ENCODE results near the gene MIR17HG.
"Not testable (repeated sequence)": the region's sequence is repeated elsewhere in the genome, so short reads cannot be mapped to it uniquely, and the experiment has no call there.

MIR17HG gene

GRCh38 chr13:91347202-91347995, at the start of gene MIR17HG:
MIR17HG (plus strand) TSS chr13:91347687.
- DNase-seq = peak; percentile 89

- DNase-seq = no peak
Observed at GRCh38 chr13:91298060-91298459, 49.4 kb upstream of the MIR17HG start.

DNA sequence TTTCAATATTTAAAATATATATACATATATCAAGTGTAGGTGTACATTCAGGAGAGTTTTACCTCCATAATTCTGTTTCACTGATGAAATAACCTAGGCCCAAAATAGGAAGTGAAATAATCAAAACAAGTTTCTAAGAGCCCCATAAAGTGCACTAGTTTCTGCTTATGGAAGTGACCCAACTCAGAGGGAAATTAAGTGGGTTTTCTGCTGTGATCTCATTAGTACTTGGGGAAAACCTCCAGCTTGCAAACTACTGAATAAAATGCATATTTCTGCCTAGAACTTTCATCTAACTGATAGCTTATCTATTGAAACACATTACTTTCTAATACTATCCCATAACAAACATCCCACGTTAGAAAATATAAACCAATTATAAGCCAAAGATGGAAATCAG, 45.4 kb upstream of the MIR17HG start:
- no peak for DNase-seq

GRCh38 chr13:91303031-91303430, 44.5 kb upstream of the MIR17HG start:
- no peak for DNase-seq

GRCh38 chr13:91304741-91305140, 42.7 kb upstream of the MIR17HG start:
- DNase-seq = no peak

- no peak for DNase-seq
Observed at GRCh38 chr13:91305652-91306051, 41.8 kb upstream of the MIR17HG start.

DNA sequence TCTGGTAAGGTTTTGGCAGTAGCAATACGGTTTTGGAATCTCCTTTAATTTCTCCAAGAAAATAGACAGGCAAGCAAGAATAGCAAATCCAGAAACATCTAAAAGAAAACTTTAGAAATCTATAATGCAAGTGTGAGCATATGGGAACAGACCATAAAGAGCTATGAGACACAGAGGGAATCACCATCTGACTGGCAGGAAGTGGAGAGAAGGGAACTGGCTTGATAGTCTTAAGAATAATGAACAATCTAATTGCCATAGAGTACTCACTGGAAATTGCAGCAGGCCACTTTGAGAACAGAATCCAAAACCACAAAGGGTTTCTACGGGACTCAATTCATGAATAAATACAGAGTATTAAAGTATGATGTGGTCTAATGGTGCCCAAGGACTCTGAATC, 39.6 kb upstream of the MIR17HG start:
- no peak for DNase-seq

- DNase-seq = no peak
Observed at GRCh38 chr13:91308299-91308698, 39.2 kb upstream of the MIR17HG start.

GRCh38 chr13:91311491-91311890, 36.0 kb upstream of the MIR17HG start:
- DNase-seq = no peak

DNA sequence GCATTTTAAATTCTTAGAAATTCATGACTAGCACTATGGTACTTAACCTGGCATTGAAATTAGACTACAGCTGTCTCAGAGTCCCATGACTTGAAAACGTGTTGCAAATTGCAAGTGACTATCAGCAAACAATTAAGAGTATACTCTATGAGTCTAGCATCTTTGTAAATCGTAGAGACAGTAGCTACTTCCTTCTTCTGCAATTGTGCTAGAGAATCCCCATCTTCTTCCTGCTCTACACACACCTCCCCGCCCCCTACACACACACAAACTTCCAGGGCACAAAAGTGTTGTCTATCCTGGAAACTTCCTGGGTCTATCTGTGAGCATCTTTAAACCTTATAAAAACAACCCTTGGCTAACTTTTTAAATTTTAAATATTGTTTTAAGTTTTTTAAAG, 35.2 kb upstream of the MIR17HG start:
- DNase-seq = no peak

GRCh38 chr13:91313103-91313502, 34.4 kb upstream of the MIR17HG start:
- DNase-seq = no peak

DNA sequence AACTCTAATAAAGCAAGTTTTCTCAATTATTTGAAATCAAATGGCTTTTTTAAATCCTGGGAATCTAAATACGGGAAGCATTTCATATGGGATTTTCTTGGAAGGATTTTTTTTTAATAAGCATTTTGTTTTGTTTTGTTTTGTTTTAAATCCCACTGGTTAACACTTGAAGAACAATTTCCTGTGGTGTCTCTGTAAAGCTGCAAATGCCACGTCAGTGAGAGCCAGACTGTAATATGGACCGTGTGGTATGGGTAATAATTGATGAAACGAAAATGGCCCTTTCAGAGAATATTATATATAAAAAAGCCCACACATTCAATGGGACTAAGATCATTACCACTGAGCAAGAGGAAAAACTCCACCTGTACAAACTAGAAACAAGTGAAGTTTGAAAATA, 33.9 kb upstream of the MIR17HG start:
- no peak for DNase-seq

DNA sequence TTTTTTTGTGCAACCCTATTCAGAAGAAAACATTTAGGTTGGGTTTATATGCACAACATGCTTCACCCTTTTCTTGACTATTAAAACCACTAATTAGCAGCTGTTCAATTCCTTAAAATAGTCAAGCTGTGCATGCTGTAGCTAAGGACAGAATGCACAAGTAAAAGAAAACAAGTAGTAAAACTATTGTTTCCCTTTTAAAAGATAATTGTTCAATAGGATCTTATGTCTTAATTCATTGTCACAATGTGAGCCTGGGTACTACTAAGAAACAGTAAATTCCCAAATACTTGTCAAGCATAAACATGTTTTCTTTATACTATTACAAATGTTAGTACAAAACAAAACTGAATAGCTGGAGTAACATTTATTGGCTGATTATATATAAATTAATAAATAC, 32.6 kb upstream of the MIR17HG start:
- no peak for DNase-seq

- no peak for DNase-seq
Observed at GRCh38 chr13:91318886-91319285, 28.6 kb upstream of the MIR17HG start.

DNA sequence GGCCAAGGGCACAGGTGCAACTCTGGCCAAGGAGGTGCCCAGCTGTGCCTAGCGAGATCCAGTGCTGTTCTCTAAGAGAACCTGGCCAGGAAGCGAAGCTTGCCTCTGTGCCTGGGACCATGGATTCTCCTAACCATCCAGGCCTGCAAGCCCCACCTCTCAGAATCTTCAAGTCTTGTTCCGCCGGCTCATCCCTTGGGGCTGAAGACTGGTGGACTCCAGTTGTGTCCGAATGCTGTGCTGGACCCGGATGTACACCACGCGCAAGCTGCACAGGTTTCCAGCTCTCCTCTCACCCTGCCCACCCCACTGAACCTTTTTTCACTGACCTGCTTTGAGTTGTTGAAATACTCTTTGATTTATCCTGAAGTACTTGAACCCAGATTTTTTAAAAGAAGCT, 27.5 kb upstream of the MIR17HG start:
- no peak for DNase-seq

- not testable (repeated sequence) for DNase-seq
Observed at GRCh38 chr13:91320990-91321389, 26.5 kb upstream of the MIR17HG start.

GRCh38 chr13:91323349-91323748, 24.1 kb upstream of the MIR17HG start:
- DNase-seq = no peak

GRCh38 chr13:91326146-91326545, 21.3 kb upstream of the MIR17HG start:
- DNase-seq = no peak

- DNase-seq = no peak
Observed at GRCh38 chr13:91328726-91329125, 18.8 kb upstream of the MIR17HG start.

DNA sequence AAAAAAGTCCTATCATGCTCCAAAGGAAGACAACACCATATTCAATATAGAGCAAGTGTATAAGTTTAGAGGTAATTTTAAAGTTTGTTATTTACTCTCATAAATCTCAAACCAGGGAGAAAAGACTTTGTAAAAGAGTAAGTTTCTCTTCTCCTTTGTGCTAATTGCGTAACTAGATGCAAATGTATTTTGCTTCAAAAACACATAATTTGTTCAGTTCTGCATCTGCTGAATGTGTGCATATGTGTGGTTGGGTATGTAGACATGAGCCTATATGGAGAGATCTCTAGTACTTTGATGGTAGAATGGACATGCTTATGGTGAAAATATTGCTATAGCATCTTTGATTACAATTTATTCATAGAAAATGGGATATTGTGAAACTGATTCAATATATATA, 17.8 kb upstream of the MIR17HG start:
- no peak for DNase-seq

- no peak for DNase-seq
Observed at GRCh38 chr13:91331047-91331915, 16.2 kb upstream of the MIR17HG start.

- no peak for DNase-seq
Observed at GRCh38 chr13:91346062-91346461, 1.4 kb upstream of the MIR17HG start.

DNA sequence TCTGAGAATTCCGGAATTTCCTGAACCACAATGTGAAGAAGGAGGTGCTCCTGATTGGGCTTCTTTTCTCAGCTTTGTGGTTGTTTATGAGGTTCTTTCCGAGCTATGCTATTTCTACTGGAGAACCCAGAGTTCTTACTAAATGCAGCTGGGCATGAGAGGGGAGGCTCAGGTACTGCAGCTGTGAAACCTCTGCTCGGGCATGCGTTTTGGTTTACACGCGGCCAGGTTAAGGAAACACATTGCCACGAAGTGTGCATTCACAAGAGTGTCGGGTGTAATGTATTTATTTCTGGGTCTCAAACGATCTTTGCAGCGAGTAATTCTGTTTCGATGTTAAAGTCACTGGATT, 661 bp upstream of the MIR17HG start:
- DNase-seq = peak; percentile 25

All from NCI-H510A (cell line).